Bronchial epithelial cell (primary cell): ENCODE results near the gene SLC7A9. TPM values are rescaled to one million over a fixed set of nuclear protein-coding genes. Genes with fewer than 3 reads are reported as not detected.

Source experiments
- DNase-seq: peaks from one replicate; pipeline ENCODE4 v3.0.0-alpha.2; 2010; ENCODE audit warnings: low read depth
- FAIRE-seq: peaks from 2 replicates; lab custom pipeline; 2011; peaks lifted over from hg19 to GRCh38; lab: Jason Lieb, UNC
- H3K27me3 ChIP-seq: 2 replicates; pipeline ENCODE4 v1.5.1; 2011; ENCODE audit warnings: low read length; ENCODE audit not compliant: control insufficient read depth, insufficient read depth
- H3K36me3 ChIP-seq: 2 replicates; pipeline ENCODE4 v1.5.1; 2011; ENCODE audit warnings: low read length; ENCODE audit not compliant: control insufficient read depth, insufficient read depth
- H3K4me3 ChIP-seq: 2 replicates; pipeline ENCODE4 v1.5.1; 2011; ENCODE audit warnings: mild to moderate bottlenecking, low read depth, low read length, control low read depth
- total RNA-seq: library from RNA; depleted of rRNA; stranded (reverse); fragments of >200 nt; gene quantifications from 2 replicates; pipeline ENCODE4 v1.2.1, GENCODE V29; 2014
- TF ChIP-seq, protein P1 (sequence below): IDR thresholded peaks from 2 replicates; pipeline ENCODE4 v1.5.1; 2011; ENCODE audit warnings: mild to moderate bottlenecking, moderate library complexity, low read length, control low read depth, inconsistent platforms; ENCODE audit not compliant: insufficient read depth, severe bottlenecking

Gene SLC7A9
- total RNA-seq, 1 donor from 2014 or later: under 0.01 TPM

GRCh38 chr19:32901504-32902161 is 32.1 kb upstream of the SLC7A9 start:
- DNase-seq: no peak
- TF ChIP-seq, protein P1, sequence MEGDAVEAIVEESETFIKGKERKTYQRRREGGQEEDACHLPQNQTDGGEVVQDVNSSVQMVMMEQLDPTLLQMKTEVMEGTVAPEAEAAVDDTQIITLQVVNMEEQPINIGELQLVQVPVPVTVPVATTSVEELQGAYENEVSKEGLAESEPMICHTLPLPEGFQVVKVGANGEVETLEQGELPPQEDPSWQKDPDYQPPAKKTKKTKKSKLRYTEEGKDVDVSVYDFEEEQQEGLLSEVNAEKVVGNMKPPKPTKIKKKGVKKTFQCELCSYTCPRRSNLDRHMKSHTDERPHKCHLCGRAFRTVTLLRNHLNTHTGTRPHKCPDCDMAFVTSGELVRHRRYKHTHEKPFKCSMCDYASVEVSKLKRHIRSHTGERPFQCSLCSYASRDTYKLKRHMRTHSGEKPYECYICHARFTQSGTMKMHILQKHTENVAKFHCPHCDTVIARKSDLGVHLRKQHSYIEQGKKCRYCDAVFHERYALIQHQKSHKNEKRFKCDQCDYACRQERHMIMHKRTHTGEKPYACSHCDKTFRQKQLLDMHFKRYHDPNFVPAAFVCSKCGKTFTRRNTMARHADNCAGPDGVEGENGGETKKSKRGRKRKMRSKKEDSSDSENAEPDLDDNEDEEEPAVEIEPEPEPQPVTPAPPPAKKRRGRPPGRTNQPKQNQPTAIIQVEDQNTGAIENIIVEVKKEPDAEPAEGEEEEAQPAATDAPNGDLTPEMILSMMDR: no peak
- Histone ChIP-seq H3K4me3 (no peak overlapping the region), H3K27me3 (no peaks in the 10 kb centered on the region), H3K36me3 (no peaks in the 10 kb centered on the region)
- FAIRE-seq: no peak

DNA sequence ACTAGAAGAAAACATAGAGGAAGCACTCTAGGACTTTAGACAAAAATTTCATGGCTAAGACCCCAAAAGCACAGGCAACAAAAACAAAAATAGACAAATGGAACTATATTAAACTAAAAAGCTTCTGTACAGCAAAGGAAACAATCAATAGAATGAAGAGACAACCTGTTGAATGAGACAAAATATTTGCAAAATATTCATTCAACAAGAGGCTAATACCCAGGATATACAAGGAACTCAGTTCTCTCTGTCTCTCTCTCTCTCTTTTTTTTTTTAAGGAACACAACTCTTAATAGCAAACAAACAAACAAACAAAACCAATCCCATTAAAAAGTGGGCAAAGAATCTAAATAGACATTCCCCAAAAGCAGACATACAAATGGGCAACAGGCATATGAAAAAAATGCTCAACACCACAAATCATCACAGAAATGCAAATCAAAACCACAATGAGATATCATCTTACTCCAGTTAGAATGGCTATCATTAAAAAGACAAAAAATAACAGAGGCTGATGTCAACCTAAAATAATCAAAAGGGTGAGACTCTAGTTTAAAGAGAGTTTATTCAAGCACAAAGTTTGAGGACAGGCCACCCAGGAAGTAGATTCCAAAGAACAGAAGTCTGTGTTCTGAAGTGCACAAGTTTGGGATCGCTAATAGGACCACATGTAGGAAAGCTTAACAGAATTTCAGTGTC is 27.1 kb upstream of the SLC7A9 start:
- Histone ChIP-seq H3K4me3 (no peak overlapping the region), H3K36me3 (no peaks in the 10 kb centered on the region), H3K27me3 (no peaks in the 10 kb centered on the region)
- FAIRE-seq: no peak
- TF ChIP-seq, protein P1: no peak
- DNase-seq: no peak

GRCh38 chr19:32895384-32895783 is 25.8 kb upstream of the SLC7A9 start:
- TF ChIP-seq, protein P1: no peak
- no peak for DNase-seq
- Histone ChIP-seq H3K4me3 (no peak overlapping the region), H3K36me3 (no peaks in the 10 kb centered on the region), H3K27me3 (no peaks in the 10 kb centered on the region)
- FAIRE-seq: no peak

GRCh38 chr19:32891609-32892008 is 22.0 kb upstream of the SLC7A9 start:
- TF ChIP-seq, protein P1: no peak
- H3K36me3 ChIP-seq: no peaks in the 10 kb centered on the region
- FAIRE-seq (no peak), DNase-seq (no peak)
- H3K27me3 ChIP-seq: no peaks in the 10 kb centered on the region
- H3K4me3 ChIP-seq: no peak overlapping the region

- no peak for DNase-seq
- no peaks in the 10 kb centered on the region for H3K27me3 ChIP-seq
- TF ChIP-seq, protein P1: no peak
- H3K4me3 ChIP-seq: no peak overlapping the region
- H3K36me3 ChIP-seq: no peaks in the 10 kb centered on the region
- FAIRE-seq: no peak
Measured at GRCh38 chr19:32890841-32891240, 21.3 kb upstream of the SLC7A9 start.
